Hematopoietic multipotent progenitor cell (in vitro differentiated cells): Measurements from ENCODE around the gene TMEM240. TPM values are rescaled to one million over a fixed set of nuclear protein-coding genes. Genes with fewer than 3 reads are reported as not detected.

Experiments used
- DNase-seq, 3 donors: peaks; one replicate each; pipeline ENCODE4 v3.0.0-alpha.2; 2011 to 2015; ENCODE audit warnings: low read depth in 2 of 3, low spot score in 2 of 3
- total RNA-seq: library from RNA; depleted of rRNA; stranded (reverse); fragments of >200 nt; gene quantifications from one replicate; pipeline ENCODE4 v1.2.3, GENCODE V29; 2012

Gene TMEM240
- 1.1 TPM for total RNA-seq

GRCh38 chr1:1540090-1540817, at the start of gene TMEM240:
Gene TMEM240, minus strand, starts transcription at chr1:1540624. Its CDS starts 278 bp downstream, at chr1:1540346.
- DNase-seq = peak in 2 of 3 donors; percentile 53 to 61

GRCh38 chr1:1583347-1584010, 43.1 kb upstream of the TMEM240 start:
- DNase-seq = no peak

- no peak for DNase-seq
These were observed 42.3 kb upstream of the TMEM240 start for GRCh38 chr1:1582585-1583346.

GRCh38 chr1:1578371-1578940, 38.0 kb upstream of the TMEM240 start:
- no peak for DNase-seq

GRCh38 chr1:1577367-1578011, 37.1 kb upstream of the TMEM240 start:
- no peak for DNase-seq

- peak; percentile 93 to 96 (median 95) for DNase-seq
These were observed 34.5 kb upstream of the TMEM240 start, which contains the start of gene SSU72 for GRCh38 chr1:1574721-1575537. Gene SSU72, minus strand, starts transcription at chr1:1574863. Its CDS starts 306 bp downstream, at chr1:1574557.

GRCh38 chr1:1573843-1574720, 33.7 kb upstream of the TMEM240 start:
- DNase-seq = peak in 2 of 3 donors; percentile 73 to 83

- no peak for DNase-seq
These were observed 28.9 kb upstream of the TMEM240 start for GRCh38 chr1:1569341-1569740.

- no peak for DNase-seq
These were observed 27.5 kb upstream of the TMEM240 start for GRCh38 chr1:1567891-1568291.

- DNase-seq = no peak
These were observed 26.9 kb upstream of the TMEM240 start for GRCh38 chr1:1567152-1567875.

- no peak for DNase-seq
These were observed 24.9 kb upstream of the TMEM240 start for GRCh38 chr1:1565340-1565739.

GRCh38 chr1:1564268-1564667, 23.8 kb upstream of the TMEM240 start:
- no peak for DNase-seq

- no peak for DNase-seq
These were observed 23.3 kb upstream of the TMEM240 start for GRCh38 chr1:1563688-1564087.

GRCh38 chr1:1562556-1563195, 22.3 kb upstream of the TMEM240 start:
- DNase-seq = no peak

- DNase-seq = no peak
These were observed 21.5 kb upstream of the TMEM240 start for GRCh38 chr1:1561801-1562470.

GRCh38 chr1:1560178-1560577, 19.8 kb upstream of the TMEM240 start:
- DNase-seq = no peak

- DNase-seq = no peak
These were observed 18.6 kb upstream of the TMEM240 start for GRCh38 chr1:1559066-1559465.
